Pancreas (tissue), 10 donors: ENCODE measurements around the gene GNA14. TPM values are rescaled to one million over a fixed set of nuclear protein-coding genes. Genes with fewer than 3 reads are reported as not detected.

ENCODE experiments used
- ATAC-seq, 4 donors: fragments of 200-7000 bp; cut with Tn5 transposase; one replicate each; pipeline versions ENCODE4 v1.8.0 to v1.9.1; 2020; ENCODE audit warnings: mild to moderate bottlenecking in 4 of 4, moderate library complexity in 4 of 4
- DNase-seq, 6 donors: peaks; one replicate each; pipeline ENCODE4 v3.0.0-alpha.2; 2020
- FAIRE-seq: peaks from 2 replicates; lab custom pipeline; 2012; peaks lifted over from hg19 to GRCh38; lab: Jason Lieb, UNC
- H3K27ac ChIP-seq, 4 donors: fragments of 200-600 bp; sonication (generic); 1 replicate in 3 of 4; 2 replicates in 1 of 4; pipeline versions ENCODE4 v1.5.0 to v1.8.0; 2020
- H3K27me3 ChIP-seq, 4 donors: fragments of 200-600 bp; one replicate each; pipeline ENCODE4 v1.8.0; 2021
- H3K36me3 ChIP-seq, 3 donors: fragments of 200-600 bp; sonication (generic) in 1 of 3; one replicate each; pipeline versions ENCODE4 v1.5.0 to v1.8.0; 2020 to 2021
- H3K4me1 ChIP-seq, 3 donors: fragments of 200-600 bp; one replicate each; pipeline ENCODE4 v1.8.0; 2021
- H3K4me3 ChIP-seq, 4 donors: fragments of 200-600 bp; sonication (generic) in 2 of 4; one replicate each; pipeline versions ENCODE4 v1.5.0 to v1.8.0; 2020 to 2021
- H3K9me3 ChIP-seq, 4 donors: fragments of 200-600 bp; one replicate each; pipeline ENCODE4 v1.8.0; 2021
- CTCF ChIP-seq, 4 donors: fragments of 200-600 bp; sonication (generic) in 3 of 4; IDR thresholded peaks; one replicate each; pipeline versions ENCODE4 v1.5.0 to v1.8.0; 2021; ENCODE audit warnings: antibody characterized with exemption in 4 of 4
- WGBS, 2 donors: extraction: QIAGEN DNeasy Blood & Tissue Kit; methylation state at CpG; one replicate each; pipeline ENCODE4 v1.1.7; 2013; 5-methylcytosine and 5-hydroxymethylcytosine counted together
- intact Hi-C, 3 donors: fragments of 100-400 bp; cut with DNase I; formaldehyde crosslinking; loops; one replicate each; pipeline versions ENCODE4 v1.11.1 to v1.14.2; 2022
- polyA plus RNA-seq, 2 donors: library from polyadenylated mRNA; stranded (reverse); fragments of 200-250 nt; gene quantifications; one replicate each; pipeline ENCODE4 v1.2.3, GENCODE V29; 2013
- total RNA-seq, 6 donors: library from RNA; stranded (reverse); fragmentation: NEBNext Ultra II Directional in 4 of 6; extraction: Animal tissue kit (Norgen Biotek cat#: 25700) in 4 of 6; gene quantifications; one replicate each; pipeline versions ENCODE4 v1.2.1 to v1.2.4, GENCODE V29; 2021 to 2023
- donor health status: healthy with polysubstance abuse.
- donor health status: DM: no; HTN: no; CAD: no; lungs with moderate emphysema.
- donor health status: DM: no; HTN: no; CAD: no.
- donor health status: control.
- donor health status: control.
- donor health status: Bipolar disorder and iron deficiency.
- donor health status: DM: yes; HTN: yes; CAD: no.
- donor health status: DM: no; HTN: no; CAD: no.
- donor health status: DM: no; HTN: no; CAD: no.
- donor health status: DM: yes; HTN: yes; CAD: no.

The GNA14 gene
- total and polyA plus RNA-seq, 8 donors, result 0.92 to 2.0 (median 1.5) TPM

- 78 to 88% methylated on average over 9 of the region's 9 CpGs for WGBS, 2 donors
- ATAC-seq, result no peak
These were observed 31.7 kb upstream of the GNA14 start for GRCh38 chr9:77679661-77680368.

GRCh38 chr9:77679088-77679487, 31.0 kb upstream of the GNA14 start:
- peak in 1 of 4 donors; percentile 50 for ATAC-seq
- no peaks in the 10 kb centered on the region for H3K27me3 ChIP-seq
- 64 to 66% methylated on average over 2 of the region's 2 CpGs for WGBS, 2 donors
- no peaks in the 10 kb centered on the region for H3K4me1 ChIP-seq
- no peaks in the 10 kb centered on the region for H3K9me3 ChIP-seq
- no peak for FAIRE-seq
- no peak for TF ChIP-seq CTCF (IDR thresholded peaks at IDR 0.05)
- no peak for DNase-seq
- no peak overlapping the region for H3K27ac ChIP-seq
- intact Hi-C loops, result no loop called here
- H3K36me3 ChIP-seq, result no peaks in the 10 kb centered on the region
- no peak overlapping the region for H3K4me3 ChIP-seq

More at GRCh38 chr9:77679661-77680368, 31.7 kb upstream of the GNA14 start:
- no peaks in the 10 kb centered on the region for H3K36me3 ChIP-seq
- no peaks in the 10 kb centered on the region for H3K9me3 ChIP-seq
- H3K4me1 ChIP-seq, result no peaks in the 10 kb centered on the region
- intact Hi-C loops, result no loop called here
- FAIRE-seq (no peak), DNase-seq (no peak)
- no peaks in the 10 kb centered on the region for H3K27me3 ChIP-seq
- no peak for TF ChIP-seq CTCF (IDR thresholded peaks at IDR 0.05)
- no peak overlapping the region for H3K4me3 ChIP-seq
- H3K27ac ChIP-seq, result no peak overlapping the region

- TF ChIP-seq CTCF (IDR thresholded peaks at IDR 0.05), result no peak
- Histone ChIP-seq H3K27ac (no peak overlapping the region), H3K27me3 (no peaks in the 10 kb centered on the region), H3K36me3 (no peaks in the 10 kb centered on the region), H3K9me3 (no peaks in the 10 kb centered on the region), H3K4me1 (no peaks in the 10 kb centered on the region), H3K4me3 (no peak overlapping the region)
- intact Hi-C loops, result no loop called here
- DNase-seq, result peak in 1 of 6 donors; percentile 13
- WGBS, 2 donors, result 65 to 69% methylated on average over 7 of the region's 7 CpGs
- ATAC-seq, result peak in 1 of 4 donors; percentile 17
- FAIRE-seq, result no peak
These were observed 29.9 kb upstream of the GNA14 start for GRCh38 chr9:77677957-77678535.

GRCh38 chr9:77677397-77677796, 29.3 kb upstream of the GNA14 start:
- TF ChIP-seq CTCF (IDR thresholded peaks at IDR 0.05), result no peak
- no peak for FAIRE-seq
- WGBS, 2 donors, result 76 to 84% methylated on average over 4 of the region's 4 CpGs

More at GRCh38 chr9:77677397-77677796, 29.3 kb upstream of the GNA14 start:
- no peaks in the 10 kb centered on the region for H3K9me3 ChIP-seq
- intact Hi-C loops, result no loop called here
- H3K4me3 ChIP-seq, result no peak overlapping the region
- ATAC-seq (no peak), DNase-seq (no peak)
- H3K27me3 ChIP-seq, result no peaks in the 10 kb centered on the region
- no peaks in the 10 kb centered on the region for H3K4me1 ChIP-seq
- no peak overlapping the region for H3K27ac ChIP-seq
- H3K36me3 ChIP-seq, result no peaks in the 10 kb centered on the region
